K562 (cell line): ENCODE results near the gene BTRC. TPM values are rescaled to one million over a fixed set of nuclear protein-coding genes. Genes with fewer than 3 reads are reported as not detected.
A peak's percentile ranks its signal among the peaks of the same experiment; 100 is the strongest.

Experiments
- ARID1B ChIP-seq: fragments of 450-650 bp; IDR thresholded peaks from 2 replicates; pipeline ENCODE4 v1.6.1; 2016; ENCODE audit warnings: antibody characterized with exemption, mild to moderate bottlenecking, inconsistent platforms
- CBFA2T2 ChIP-seq: fragments of 450-650 bp; conservative IDR thresholded peaks from 2 replicates; pipeline ENCODE4 v1.6.1; 2017; ENCODE audit warnings: mild to moderate bottlenecking
- CC2D1A ChIP-seq: fragments of 450-650 bp; IDR thresholded peaks from 2 replicates; pipeline ENCODE4 v1.6.1; 2017; ENCODE audit warnings: mild to moderate bottlenecking
- CREB1 ChIP-seq, 2 experiments: sonication (generic) in 1 of 2; formaldehyde crosslinking in 1 of 2; IDR thresholded peaks; 2 replicates each; pipeline versions ENCODE4 v1.6.1 to v1.8.0; 2012 to 2022; ENCODE audit warnings: inconsistent platforms in 1 of 2, mild to moderate bottlenecking in 1 of 2, missing genetic modification reagents in 1 of 2, moderate library complexity in 1 of 2
- CREM ChIP-seq: IDR thresholded peaks from 2 replicates; pipeline ENCODE4 v1.6.1; 2014; ENCODE audit warnings: antibody characterized with exemption, low read depth
- CTBP1 ChIP-seq: fragments of 450-650 bp; IDR thresholded peaks from 2 replicates; pipeline ENCODE4 v1.6.1; 2016; ENCODE audit warnings: borderline replicate concordance
- CXXC5 ChIP-seq: fragments of 250-450 bp; sonication (Bioruptor Pico); IDR thresholded peaks from 2 replicates; pipeline ENCODE4 v1.8.0; 2022; ENCODE audit warnings: inconsistent platforms, mild to moderate bottlenecking, moderate library complexity
- EP300 ChIP-seq: IDR thresholded peaks from 2 replicates; pipeline ENCODE4 v1.6.1; 2012; ENCODE audit warnings: low read length, improper control_type of control experiment
- FOSL1 ChIP-seq: fragments of 200-800 bp; sonication (Bioruptor generic); conservative IDR thresholded peaks from 2 replicates; pipeline ENCODE4 v1.6.1; 2016; ENCODE audit warnings: missing genetic modification characterization, missing compliant biosample characterization
- FOXM1 ChIP-seq, 2 experiments: fragments of 450-650 bp in 1 of 2; sonication (generic) in 1 of 2; formaldehyde crosslinking in 1 of 2; IDR thresholded peaks; 2 replicates each; pipeline versions ENCODE4 v1.6.1 to v1.9.0; 2017 to 2022; ENCODE audit warnings: low read depth in 2 of 2, mild to moderate bottlenecking in 2 of 2, missing genetic modification reagents in 1 of 2, moderate library complexity in 1 of 2
- GTF2F1 ChIP-seq: IDR thresholded peaks from 2 replicates; pipeline ENCODE4 v1.6.1; 2011; ENCODE audit warnings: low read depth, low read length, improper control_type of control experiment
- HDAC8 ChIP-seq: fragments of 450-650 bp; IDR thresholded peaks from 2 replicates; pipeline ENCODE4 v1.6.1; 2016; ENCODE audit warnings: mild to moderate bottlenecking, missing genetic modification characterization, moderate library complexity, missing compliant biosample characterization
- KDM1A ChIP-seq, 2 experiments: fragments of 450-650 bp; IDR thresholded peaks; 2 replicates each; pipeline ENCODE4 v1.6.1; 2016; ENCODE audit warnings: mild to moderate bottlenecking in 2 of 2
- NR1H2 ChIP-seq: sonication (generic); formaldehyde crosslinking; IDR thresholded peaks from 2 replicates; pipeline ENCODE4 v1.4.0; 2020; ENCODE audit warnings: mild to moderate bottlenecking, missing genetic modification reagents
- RAD21 ChIP-seq, 2 experiments: fragments of 250-450 bp in 1 of 2; fragments of 450-650 bp in 1 of 2; sonication (Bioruptor Pico) in 1 of 2; formaldehyde crosslinking in 1 of 2; IDR thresholded peaks in 1 of 2; conservative IDR thresholded peaks in 1 of 2; 2 replicates each; pipeline versions ENCODE4 v1.4.0 to v1.8.0; 2020 to 2022; ENCODE audit warnings: mild to moderate bottlenecking in 2 of 2, moderate library complexity in 1 of 2
- RNF2 ChIP-seq: sonication (generic); IDR thresholded peaks from 2 replicates; pipeline ENCODE4 v1.6.1; 2016
- SIX5 ChIP-seq, 2 experiments: IDR thresholded peaks; 2 replicates each; pipeline ENCODE4 v1.6.1; 2011; ENCODE audit warnings: low read length in 2 of 2, borderline replicate concordance in 1 of 2, low read depth in 1 of 2, mild to moderate bottlenecking in 1 of 2, moderate library complexity in 1 of 2; ENCODE audit not compliant: insufficient read depth in 1 of 2
- SMARCE1 ChIP-seq: fragments of 450-650 bp; IDR thresholded peaks from 2 replicates; pipeline ENCODE4 v1.7.1; 2016; ENCODE audit warnings: mild to moderate bottlenecking
- TBL1XR1 ChIP-seq, 2 experiments: IDR thresholded peaks; 2 replicates each; pipeline ENCODE4 v1.6.1; 2012; ENCODE audit warnings: improper control_type of control experiment in 2 of 2, low read length in 2 of 2, mild to moderate bottlenecking in 1 of 2
- polyA plus RNA-seq, 8 experiments: library from polyadenylated mRNA; depleted of rRNA in 4 of 8; stranded (reverse) in 5 of 8; unstranded in 3 of 8; fragments of >200 nt; fragmentation: Nextera tagmentation in 2 of 8; fragmentation: Illumina TruSeq in 1 of 8; extraction: Ambion mirVana in 2 of 8; extraction: Trizol in 1 of 8; gene quantifications; 2 replicates each; pipeline versions ENCODE4 v1.2.1 to v1.2.3, GENCODE V29; 2011 to 2014; ENCODE audit warnings: inconsistent platforms in 1 of 8, missing spikeins in 1 of 8
- total RNA-seq, 7 experiments: library from RNA; depleted of rRNA in 6 of 7; stranded (reverse); fragments of >200 nt in 6 of 7; fragmentation: Illumina TruSeq in 2 of 7; extraction: Trizol in 2 of 7; gene quantifications; 2 replicates each; pipeline versions ENCODE4 v1.2.1 to v1.2.3, GENCODE V29; 2011 to 2021; ENCODE audit warnings: low replicate concordance in 1 of 7
- TF ChIP-seq, protein P1 (sequence below), 2 experiments: fragments of 150-350 bp in 1 of 2; IDR thresholded peaks; 2 replicates each; pipeline ENCODE4 v1.6.1; 2012 to 2016; ENCODE audit warnings: low read depth in 2 of 2, low read length in 2 of 2, mild to moderate bottlenecking in 1 of 2, moderate library complexity in 1 of 2
- TF ChIP-seq, protein P2 (sequence below), 3 experiments: fragments of 200-800 bp in 1 of 3; fragments of 250-450 bp in 1 of 3; fragments of 450-650 bp in 1 of 3; sonication (Bioruptor Pico) in 1 of 3; sonication (Bioruptor generic) in 1 of 3; formaldehyde crosslinking in 1 of 3; IDR thresholded peaks; 2 replicates each; pipeline versions ENCODE4 v1.6.1 to v1.8.0; 2016 to 2022; ENCODE audit warnings: mild to moderate bottlenecking in 2 of 3, missing genetic modification characterization in 2 of 3, missing compliant biosample characterization in 1 of 3, moderate library complexity in 1 of 3

BTRC gene
- total and polyA plus RNA-seq, 9 of the 15 experiments (the other 6 are each of a cell fraction or from before 2014, with no cell fraction given): 1.6 to 15.4 (median 7.0) TPM

DNA sequence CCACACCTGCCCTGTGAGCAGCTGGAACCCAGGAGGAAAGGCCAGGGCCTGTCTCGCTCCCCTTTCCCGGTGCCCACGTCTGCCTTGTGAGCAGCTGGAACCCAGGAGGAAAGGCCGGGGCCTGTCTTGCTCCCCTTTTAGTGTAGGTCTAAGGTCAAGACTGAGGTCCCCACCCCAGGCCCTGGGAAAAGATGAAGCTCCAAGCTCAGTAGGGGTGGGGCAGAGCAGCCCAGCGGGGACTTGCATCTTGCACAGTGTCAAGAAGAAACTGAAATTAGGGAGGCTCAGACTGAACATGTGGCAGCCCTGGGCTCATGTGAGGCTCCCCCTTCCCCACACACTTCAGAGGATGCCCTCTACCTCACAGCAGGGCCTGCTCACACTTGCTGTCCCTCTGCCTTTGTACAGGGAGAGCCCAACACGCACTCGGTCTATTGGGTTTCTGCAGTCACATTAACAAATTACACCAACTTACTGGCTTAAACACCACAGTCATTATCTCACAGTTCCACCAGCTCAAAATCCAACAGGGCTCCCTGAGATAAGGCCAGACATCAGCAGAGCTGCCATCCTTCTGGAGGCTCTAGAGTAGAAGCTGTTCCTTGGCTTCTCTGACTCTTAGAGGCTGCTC, 221.7 kb downstream of the BTRC start (continued):
- TF ChIP-seq, protein P1, sequence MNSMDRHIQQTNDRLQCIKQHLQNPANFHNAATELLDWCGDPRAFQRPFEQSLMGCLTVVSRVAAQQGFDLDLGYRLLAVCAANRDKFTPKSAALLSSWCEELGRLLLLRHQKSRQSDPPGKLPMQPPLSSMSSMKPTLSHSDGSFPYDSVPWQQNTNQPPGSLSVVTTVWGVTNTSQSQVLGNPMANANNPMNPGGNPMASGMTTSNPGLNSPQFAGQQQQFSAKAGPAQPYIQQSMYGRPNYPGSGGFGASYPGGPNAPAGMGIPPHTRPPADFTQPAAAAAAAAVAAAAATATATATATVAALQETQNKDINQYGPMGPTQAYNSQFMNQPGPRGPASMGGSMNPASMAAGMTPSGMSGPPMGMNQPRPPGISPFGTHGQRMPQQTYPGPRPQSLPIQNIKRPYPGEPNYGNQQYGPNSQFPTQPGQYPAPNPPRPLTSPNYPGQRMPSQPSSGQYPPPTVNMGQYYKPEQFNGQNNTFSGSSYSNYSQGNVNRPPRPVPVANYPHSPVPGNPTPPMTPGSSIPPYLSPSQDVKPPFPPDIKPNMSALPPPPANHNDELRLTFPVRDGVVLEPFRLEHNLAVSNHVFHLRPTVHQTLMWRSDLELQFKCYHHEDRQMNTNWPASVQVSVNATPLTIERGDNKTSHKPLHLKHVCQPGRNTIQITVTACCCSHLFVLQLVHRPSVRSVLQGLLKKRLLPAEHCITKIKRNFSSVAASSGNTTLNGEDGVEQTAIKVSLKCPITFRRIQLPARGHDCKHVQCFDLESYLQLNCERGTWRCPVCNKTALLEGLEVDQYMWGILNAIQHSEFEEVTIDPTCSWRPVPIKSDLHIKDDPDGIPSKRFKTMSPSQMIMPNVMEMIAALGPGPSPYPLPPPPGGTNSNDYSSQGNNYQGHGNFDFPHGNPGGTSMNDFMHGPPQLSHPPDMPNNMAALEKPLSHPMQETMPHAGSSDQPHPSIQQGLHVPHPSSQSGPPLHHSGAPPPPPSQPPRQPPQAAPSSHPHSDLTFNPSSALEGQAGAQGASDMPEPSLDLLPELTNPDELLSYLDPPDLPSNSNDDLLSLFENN (IDR thresholded peaks at IDR 0.05; ENCODE audit: low read depth in 2 of 2, low read length in 2 of 2): peak in 1 of 2 experiments; percentile 68; a peak in 2 of 4 replicates
- no peak for TF ChIP-seq HDAC8 (tag)
- TF ChIP-seq RNF2: peak; percentile 50; the same call in 1 of the 2 replicates
- no peak for TF ChIP-seq GTF2F1
- no peak for TF ChIP-seq SIX5 (IDR thresholded peaks at IDR 0.05; ENCODE audit: borderline replicate concordance in 1 of 2, insufficient read depth in 1 of 2, low read depth in 1 of 2, low read length in 2 of 2)
- TF ChIP-seq EP300: peak; percentile 86
- TF ChIP-seq NR1H2 (CRISPR knock-in tag): no peak
- peak; percentile 54 for TF ChIP-seq CTBP1
- 0 out of 4 replicates have a peak, but pooled peaks have one; percentile 39 to 53 for TF ChIP-seq KDM1A (IDR thresholded peaks at IDR 0.05)
- no peak for TF ChIP-seq FOSL1 (tag)
- peak; percentile 93 for TF ChIP-seq CBFA2T2
- TF ChIP-seq RAD21 (CRISPR knock-in tag; conservative IDR thresholded peaks at IDR 0.05 in 1 of 2, IDR thresholded peaks at IDR 0.05 in 1 of 2): no peak
- TF ChIP-seq CC2D1A: peak; percentile 85; the same call in 1 of the 2 replicates
- TF ChIP-seq, protein P2, sequence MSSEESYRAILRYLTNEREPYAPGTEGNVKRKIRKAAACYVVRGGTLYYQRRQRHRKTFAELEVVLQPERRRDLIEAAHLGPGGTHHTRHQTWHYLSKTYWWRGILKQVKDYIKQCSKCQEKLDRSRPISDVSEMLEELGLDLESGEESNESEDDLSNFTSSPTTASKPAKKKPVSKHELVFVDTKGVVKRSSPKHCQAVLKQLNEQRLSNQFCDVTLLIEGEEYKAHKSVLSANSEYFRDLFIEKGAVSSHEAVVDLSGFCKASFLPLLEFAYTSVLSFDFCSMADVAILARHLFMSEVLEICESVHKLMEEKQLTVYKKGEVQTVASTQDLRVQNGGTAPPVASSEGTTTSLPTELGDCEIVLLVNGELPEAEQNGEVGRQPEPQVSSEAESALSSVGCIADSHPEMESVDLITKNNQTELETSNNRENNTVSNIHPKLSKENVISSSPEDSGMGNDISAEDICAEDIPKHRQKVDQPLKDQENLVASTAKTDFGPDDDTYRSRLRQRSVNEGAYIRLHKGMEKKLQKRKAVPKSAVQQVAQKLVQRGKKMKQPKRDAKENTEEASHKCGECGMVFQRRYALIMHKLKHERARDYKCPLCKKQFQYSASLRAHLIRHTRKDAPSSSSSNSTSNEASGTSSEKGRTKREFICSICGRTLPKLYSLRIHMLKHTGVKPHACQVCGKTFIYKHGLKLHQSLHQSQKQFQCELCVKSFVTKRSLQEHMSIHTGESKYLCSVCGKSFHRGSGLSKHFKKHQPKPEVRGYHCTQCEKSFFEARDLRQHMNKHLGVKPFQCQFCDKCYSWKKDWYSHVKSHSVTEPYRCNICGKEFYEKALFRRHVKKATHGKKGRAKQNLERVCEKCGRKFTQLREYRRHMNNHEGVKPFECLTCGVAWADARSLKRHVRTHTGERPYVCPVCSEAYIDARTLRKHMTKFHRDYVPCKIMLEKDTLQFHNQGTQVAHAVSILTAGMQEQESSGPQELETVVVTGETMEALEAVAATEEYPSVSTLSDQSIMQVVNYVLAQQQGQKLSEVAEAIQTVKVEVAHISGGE (CRISPR knock-in tag; IDR thresholded peaks at IDR 0.05): peak in 1 of 3 experiments; percentile 64; a peak in 1 of 6 replicates
- TF ChIP-seq FOXM1 (IDR thresholded peaks at IDR 0.05; ENCODE audit: low read depth): peak; percentile 88
- no peak for TF ChIP-seq FOXM1 (CRISPR knock-in tag; IDR thresholded peaks at IDR 0.05; ENCODE audit: low read depth)
- TF ChIP-seq CXXC5 (CRISPR knock-in tag): 0 out of 2 replicates have a peak, but pooled peaks have one; percentile 28
- TF ChIP-seq SMARCE1: peak; percentile 88
- TF ChIP-seq CREM: peak; percentile 44; the same call in 1 of the 2 replicates
- peak; percentile 23; the same call in 1 of the 2 replicates for TF ChIP-seq CREB1 (IDR thresholded peaks at IDR 0.05)
- no peak for TF ChIP-seq CREB1 (CRISPR knock-in tag; IDR thresholded peaks at IDR 0.05)
- TF ChIP-seq TBL1XR1 (IDR thresholded peaks at IDR 0.05; ENCODE audit: low read length in 2 of 2): peak in 1 of 2 experiments; percentile 52; a peak in 1 of 4 replicates
- peak; percentile 97 for TF ChIP-seq ARID1B
